LHCN-M2 (cell line): ENCODE data around the gene KDM8. TPM values are rescaled to one million over a fixed set of nuclear protein-coding genes. Genes with fewer than 3 reads are reported as not detected.

Experiments
- DNase-seq: peaks from one replicate; pipeline ENCODE4 v3.0.0-alpha.2; 2012; ENCODE audit warnings: low read depth
- total RNA-seq: library from RNA; depleted of rRNA; stranded (reverse); fragments of >200 nt; gene quantifications from 2 replicates; pipeline ENCODE4 v1.2.3, GENCODE V29; 2014

Gene KDM8
- total RNA-seq, 1 experiment from 2014 or later, result 4.5 TPM

GRCh38 chr16:27229891-27230470 lies 26.7 kb downstream of the KDM8 start:
- no peak for DNase-seq

- DNase-seq, result no peak
These were observed 27.3 kb downstream of the KDM8 start for GRCh38 chr16:27230562-27231001.

GRCh38 chr16:27231692-27232060 lies 28.4 kb downstream of the KDM8 start:
- no peak for DNase-seq

GRCh38 chr16:27232061-27232900 lies 29.0 kb downstream of the KDM8 start:
- DNase-seq, result no peak

GRCh38 chr16:27232901-27233625 lies 29.7 kb downstream of the KDM8 start:
- no peak for DNase-seq

GRCh38 chr16:27233731-27234130 lies 30.4 kb downstream of the KDM8 start:
- no peak for DNase-seq

- DNase-seq, result no peak
These were observed 30.8 kb downstream of the KDM8 start for GRCh38 chr16:27234171-27234570.

- DNase-seq, result no peak
These were observed 31.3 kb downstream of the KDM8 start for GRCh38 chr16:27234603-27235002.

GRCh38 chr16:27235055-27235937 lies 32.0 kb downstream of the KDM8 start:
- DNase-seq, result peak; percentile 79

- no peak for DNase-seq
These were observed 32.6 kb downstream of the KDM8 start for GRCh38 chr16:27235938-27236245.

GRCh38 chr16:27236635-27237218 lies 33.4 kb downstream of the KDM8 start:
- no peak for DNase-seq

- DNase-seq, result no peak
These were observed 34.1 kb downstream of the KDM8 start for GRCh38 chr16:27237219-27238015.

- DNase-seq, result no peak
These were observed 34.8 kb downstream of the KDM8 start for GRCh38 chr16:27238016-27238587.

GRCh38 chr16:27238591-27238990 lies 35.3 kb downstream of the KDM8 start:
- no peak for DNase-seq

GRCh38 chr16:27239026-27239425 lies 35.7 kb downstream of the KDM8 start:
- no peak for DNase-seq

GRCh38 chr16:27239906-27240655 lies 36.8 kb downstream of the KDM8 start:
- DNase-seq, result no peak

- DNase-seq, result peak; percentile 83
These were observed 37.7 kb downstream of the KDM8 start for GRCh38 chr16:27240948-27241531.

GRCh38 chr16:27241658-27242057 lies 38.3 kb downstream of the KDM8 start:
- no peak for DNase-seq

- no peak for DNase-seq
These were observed 39.1 kb downstream of the KDM8 start for GRCh38 chr16:27242398-27242797.
